Tibial artery (tissue), 4 donors: ENCODE measurements around the gene MTCL1.

Experiments
- DNase-seq, 2 donors: peaks; one replicate each; pipeline ENCODE4 v3.0.0-alpha.2; 2019
- H3K27ac ChIP-seq, 2 donors: fragments of 200-600 bp; sonication (generic) in 1 of 2; 1 replicate in 1 of 2; 2 replicates in 1 of 2; pipeline ENCODE4 v1.5.1; 2018 to 2019; ENCODE audit warnings: mild to moderate bottlenecking in 1 of 2
- H3K27me3 ChIP-seq, 2 donors: fragments of 200-600 bp; sonication (generic) in 1 of 2; one replicate each; pipeline versions ENCODE4 v1.5.1 to v1.6.0; 2016 to 2019
- H3K36me3 ChIP-seq, 3 donors: fragments of 200-600 bp; sonication (generic) in 2 of 3; one replicate each; pipeline ENCODE4 v1.5.1; 2016 to 2019; ENCODE audit warnings: mild to moderate bottlenecking in 2 of 3
- H3K4me1 ChIP-seq, 4 donors: fragments of 200-600 bp; sonication (generic) in 2 of 4; 1 replicate in 3 of 4; 2 replicates in 1 of 4; pipeline ENCODE4 v1.5.1; 2016 to 2019
- H3K4me3 ChIP-seq, 2 donors: fragments of 200-600 bp; sonication (generic) in 1 of 2; 1 replicate in 1 of 2; 2 replicates in 1 of 2; pipeline ENCODE4 v1.5.1; 2018 to 2019; ENCODE audit warnings: mild to moderate bottlenecking in 2 of 2
- H3K9me3 ChIP-seq, 3 donors: fragments of 200-600 bp; sonication (generic) in 1 of 3; one replicate each; pipeline ENCODE4 v1.5.1; 2016 to 2019
- intact Hi-C: fragments of 100-400 bp; cut with DNase I; formaldehyde crosslinking; loops from one replicate; pipeline ENCODE4 v1.15.0; 2023; ENCODE audit warnings: low total_unique reads
- TF ChIP-seq, protein P1 (sequence below), 2 experiments: fragments of 200-600 bp in 1 of 2; fragments of 450-650 bp in 1 of 2; IDR thresholded peaks; one replicate each; pipeline ENCODE4 v1.5.1; 2017 to 2019; ENCODE audit warnings: antibody characterized with exemption in 2 of 2, mild to moderate bottlenecking in 1 of 2, moderate library complexity in 1 of 2

Gene MTCL1

DNA sequence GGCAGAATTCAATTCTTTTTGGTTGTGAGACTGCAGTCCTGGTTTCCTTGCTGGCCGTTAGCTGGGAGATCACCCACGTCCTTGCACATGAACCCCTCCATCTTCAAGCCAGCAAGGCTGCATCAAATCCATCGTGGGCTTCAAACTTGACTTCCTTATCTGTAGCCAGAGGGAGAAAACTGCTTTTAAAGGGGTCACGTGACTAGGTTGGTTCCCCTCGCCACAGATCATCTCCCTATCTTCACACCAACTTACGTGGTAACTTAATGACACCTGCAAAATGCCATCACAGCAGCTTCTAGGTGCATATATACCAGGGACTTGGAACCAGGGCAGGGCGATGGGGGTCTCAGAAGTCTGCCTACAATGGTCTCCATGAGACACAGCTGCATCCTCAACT is 169.5 kb downstream of the MTCL1 start:
- Histone ChIP-seq H3K27me3 (peaks cover 0 to 3% of the 10 kb centered on the region in 2 donors), H3K4me1 (no peaks in the 10 kb centered on the region), H3K27ac (no peak overlapping the region), H3K9me3 (no peaks in the 10 kb centered on the region), H3K36me3 (no peaks in the 10 kb centered on the region), H3K4me3 (no peak overlapping the region)
- TF ChIP-seq, protein P1, sequence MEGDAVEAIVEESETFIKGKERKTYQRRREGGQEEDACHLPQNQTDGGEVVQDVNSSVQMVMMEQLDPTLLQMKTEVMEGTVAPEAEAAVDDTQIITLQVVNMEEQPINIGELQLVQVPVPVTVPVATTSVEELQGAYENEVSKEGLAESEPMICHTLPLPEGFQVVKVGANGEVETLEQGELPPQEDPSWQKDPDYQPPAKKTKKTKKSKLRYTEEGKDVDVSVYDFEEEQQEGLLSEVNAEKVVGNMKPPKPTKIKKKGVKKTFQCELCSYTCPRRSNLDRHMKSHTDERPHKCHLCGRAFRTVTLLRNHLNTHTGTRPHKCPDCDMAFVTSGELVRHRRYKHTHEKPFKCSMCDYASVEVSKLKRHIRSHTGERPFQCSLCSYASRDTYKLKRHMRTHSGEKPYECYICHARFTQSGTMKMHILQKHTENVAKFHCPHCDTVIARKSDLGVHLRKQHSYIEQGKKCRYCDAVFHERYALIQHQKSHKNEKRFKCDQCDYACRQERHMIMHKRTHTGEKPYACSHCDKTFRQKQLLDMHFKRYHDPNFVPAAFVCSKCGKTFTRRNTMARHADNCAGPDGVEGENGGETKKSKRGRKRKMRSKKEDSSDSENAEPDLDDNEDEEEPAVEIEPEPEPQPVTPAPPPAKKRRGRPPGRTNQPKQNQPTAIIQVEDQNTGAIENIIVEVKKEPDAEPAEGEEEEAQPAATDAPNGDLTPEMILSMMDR (IDR thresholded peaks at IDR 0.05) = no peak
- intact Hi-C loops = no loop called here
- no peak for DNase-seq

DNA sequence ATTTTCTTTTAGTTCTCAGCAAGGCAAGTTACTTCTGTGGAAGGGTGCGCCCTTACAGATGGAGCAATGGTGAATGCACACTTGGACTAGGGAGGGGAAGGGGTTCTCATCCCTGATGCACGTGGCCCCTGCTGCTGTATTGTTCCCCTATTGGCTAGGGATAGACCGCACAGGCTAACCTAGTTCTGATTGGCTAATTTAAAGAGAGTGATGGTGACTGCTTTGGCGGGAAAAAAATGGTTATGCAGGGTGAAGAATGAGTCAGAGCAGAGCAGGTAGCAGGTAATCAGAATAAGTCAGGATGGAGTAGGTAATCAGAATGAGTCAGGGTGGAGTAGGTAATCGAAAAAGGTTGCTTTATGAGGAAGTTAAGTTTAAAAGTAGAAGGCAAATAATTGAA is 171.5 kb downstream of the MTCL1 start:
- Histone ChIP-seq H3K27me3 (peaks cover 0 to 3% of the 10 kb centered on the region in 2 donors), H3K9me3 (no peaks in the 10 kb centered on the region), H3K36me3 (no peaks in the 10 kb centered on the region), H3K4me1 (no peaks in the 10 kb centered on the region), H3K4me3 (no peak overlapping the region), H3K27ac (no peak overlapping the region)
- TF ChIP-seq, protein P1 (IDR thresholded peaks at IDR 0.05) = no peak
- intact Hi-C loops = no loop called here
- no peak for DNase-seq

DNA sequence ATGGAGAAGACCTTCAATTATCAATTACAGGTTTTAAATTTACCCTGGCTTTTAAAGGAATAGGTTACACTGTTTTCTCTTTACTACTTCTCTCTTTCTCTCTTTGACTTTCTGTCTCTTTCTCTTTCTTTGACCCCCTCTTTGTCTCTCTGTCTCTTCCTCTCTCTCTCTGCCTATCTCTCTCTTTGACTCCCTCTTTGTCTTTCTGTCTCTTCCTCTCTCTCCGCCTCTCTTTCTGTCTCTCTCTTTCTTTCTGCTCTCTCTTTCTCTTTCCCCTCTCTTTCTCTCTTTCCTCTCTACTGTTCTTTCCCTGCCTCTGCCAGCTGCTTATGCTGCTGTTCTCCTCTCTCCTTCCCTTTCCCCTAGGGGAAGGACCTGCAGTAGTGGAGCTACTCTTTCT is 175.7 kb downstream of the MTCL1 start:
- H3K36me3 ChIP-seq = no peaks in the 10 kb centered on the region
- peaks cover 0 to 11% (median 0%) of the 10 kb centered on the region in 3 donors for H3K9me3 ChIP-seq
- intact Hi-C loops = loop anchor here (10.0 kb wide), 1 partner anchor 1126 kb away; no protein-coding TSS in a partner anchor
- TF ChIP-seq, protein P1 (IDR thresholded peaks at IDR 0.05) = no peak
- H3K4me3 ChIP-seq = no peak overlapping the region
- H3K4me1 ChIP-seq = no peaks in the 10 kb centered on the region
- no peak for DNase-seq
- no peaks in the 10 kb centered on the region for H3K27me3 ChIP-seq
- no peak overlapping the region for H3K27ac ChIP-seq
